Choroid plexus epithelial cell (primary cell): ENCODE data around the gene DHX34.
A peak's percentile ranks its signal among the peaks of the same experiment; 100 is the strongest.

Source experiments
- DNase-seq: peaks from one replicate; pipeline ENCODE4 v3.0.0-alpha.2; 2010; ENCODE audit warnings: low read depth
- H3K4me3 ChIP-seq: 2 replicates; pipeline ENCODE4 v1.5.1; 2011; ENCODE audit warnings: low read depth, mild to moderate bottlenecking, control low read depth, low read length, moderate library complexity
- TF ChIP-seq, protein P1 (sequence below): conservative IDR thresholded peaks from 2 replicates; pipeline ENCODE4 v1.5.1; 2011; ENCODE audit warnings: low read depth, mild to moderate bottlenecking, control low read depth, inconsistent platforms, low read length, moderate library complexity

DHX34 gene

DNA sequence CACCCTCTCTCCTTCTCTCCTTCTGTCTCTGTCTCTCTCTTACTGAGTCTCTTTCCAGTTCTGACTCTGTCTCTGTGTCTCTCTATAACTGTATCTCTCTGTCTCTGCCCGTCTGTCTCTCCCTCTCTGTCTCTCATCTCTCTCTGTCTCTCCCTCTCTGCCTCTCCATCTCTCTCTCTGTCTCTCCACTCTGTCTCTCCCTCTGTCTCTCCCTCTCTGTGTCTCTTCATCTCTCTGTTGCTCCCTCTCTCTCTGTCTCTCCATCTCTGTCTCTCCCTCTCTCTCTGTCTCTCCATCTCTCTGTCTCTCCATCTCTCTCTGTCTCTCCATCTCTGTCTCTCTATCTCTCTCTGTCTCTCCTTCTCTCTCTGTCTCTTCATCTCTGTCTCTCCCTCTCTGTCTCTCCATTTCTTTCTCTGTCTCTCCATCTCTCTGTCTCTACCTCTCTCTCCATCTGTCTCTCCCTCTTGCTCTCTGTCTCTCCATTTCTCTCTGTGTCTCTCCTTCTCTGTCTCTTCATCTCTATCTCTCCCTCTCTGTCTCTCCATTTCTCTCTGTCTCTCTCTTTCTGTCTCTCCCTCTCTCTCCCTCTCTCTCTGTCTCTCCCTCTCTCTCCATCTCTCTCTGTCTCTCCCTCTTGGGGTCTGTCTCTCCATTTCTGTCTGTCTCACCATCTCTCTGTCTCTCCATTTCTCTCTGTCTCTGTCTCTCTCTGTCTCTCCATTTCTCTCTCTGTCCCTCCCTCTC lies 73.5 kb downstream of the DHX34 start:
- TF ChIP-seq, protein P1, sequence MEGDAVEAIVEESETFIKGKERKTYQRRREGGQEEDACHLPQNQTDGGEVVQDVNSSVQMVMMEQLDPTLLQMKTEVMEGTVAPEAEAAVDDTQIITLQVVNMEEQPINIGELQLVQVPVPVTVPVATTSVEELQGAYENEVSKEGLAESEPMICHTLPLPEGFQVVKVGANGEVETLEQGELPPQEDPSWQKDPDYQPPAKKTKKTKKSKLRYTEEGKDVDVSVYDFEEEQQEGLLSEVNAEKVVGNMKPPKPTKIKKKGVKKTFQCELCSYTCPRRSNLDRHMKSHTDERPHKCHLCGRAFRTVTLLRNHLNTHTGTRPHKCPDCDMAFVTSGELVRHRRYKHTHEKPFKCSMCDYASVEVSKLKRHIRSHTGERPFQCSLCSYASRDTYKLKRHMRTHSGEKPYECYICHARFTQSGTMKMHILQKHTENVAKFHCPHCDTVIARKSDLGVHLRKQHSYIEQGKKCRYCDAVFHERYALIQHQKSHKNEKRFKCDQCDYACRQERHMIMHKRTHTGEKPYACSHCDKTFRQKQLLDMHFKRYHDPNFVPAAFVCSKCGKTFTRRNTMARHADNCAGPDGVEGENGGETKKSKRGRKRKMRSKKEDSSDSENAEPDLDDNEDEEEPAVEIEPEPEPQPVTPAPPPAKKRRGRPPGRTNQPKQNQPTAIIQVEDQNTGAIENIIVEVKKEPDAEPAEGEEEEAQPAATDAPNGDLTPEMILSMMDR: no peak
- no peak overlapping the region for H3K4me3 ChIP-seq
- DNase-seq: no peak

DNA sequence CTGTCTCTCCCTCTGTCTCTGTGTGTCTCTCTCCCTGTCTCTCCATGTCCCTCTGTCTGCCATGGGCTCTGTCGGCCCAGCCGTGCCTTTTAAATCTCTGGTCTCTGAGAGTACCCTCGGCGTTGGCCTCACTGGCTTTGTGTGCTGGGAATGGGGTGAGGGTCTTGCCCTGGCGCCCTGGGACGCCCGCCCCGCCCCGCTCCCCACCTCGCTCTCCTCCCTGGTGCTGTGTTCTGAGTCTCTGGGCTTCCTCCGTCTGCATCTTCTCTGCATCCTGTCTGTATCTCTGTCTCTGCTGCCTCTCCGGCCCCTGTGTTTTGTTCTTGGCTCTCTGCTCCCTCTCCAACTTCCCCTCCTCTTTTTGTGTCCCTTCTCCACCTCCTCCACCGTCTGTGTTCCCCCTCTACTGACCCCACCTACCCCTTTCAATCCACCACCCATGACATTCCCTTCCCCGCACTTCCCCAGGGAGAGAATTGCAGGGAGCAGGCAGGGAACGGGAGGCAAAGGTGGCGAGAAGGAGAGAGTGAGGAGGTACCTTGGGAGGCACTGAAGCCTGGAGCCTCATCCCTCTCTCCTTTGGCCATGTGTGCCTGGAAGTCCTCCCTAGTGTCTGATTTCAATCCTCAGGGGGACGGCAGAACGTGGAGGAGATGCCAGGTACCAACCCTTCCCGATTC lies 74.2 kb downstream of the DHX34 start:
- no peak overlapping the region for H3K4me3 ChIP-seq
- TF ChIP-seq, protein P1: no peak

DNA sequence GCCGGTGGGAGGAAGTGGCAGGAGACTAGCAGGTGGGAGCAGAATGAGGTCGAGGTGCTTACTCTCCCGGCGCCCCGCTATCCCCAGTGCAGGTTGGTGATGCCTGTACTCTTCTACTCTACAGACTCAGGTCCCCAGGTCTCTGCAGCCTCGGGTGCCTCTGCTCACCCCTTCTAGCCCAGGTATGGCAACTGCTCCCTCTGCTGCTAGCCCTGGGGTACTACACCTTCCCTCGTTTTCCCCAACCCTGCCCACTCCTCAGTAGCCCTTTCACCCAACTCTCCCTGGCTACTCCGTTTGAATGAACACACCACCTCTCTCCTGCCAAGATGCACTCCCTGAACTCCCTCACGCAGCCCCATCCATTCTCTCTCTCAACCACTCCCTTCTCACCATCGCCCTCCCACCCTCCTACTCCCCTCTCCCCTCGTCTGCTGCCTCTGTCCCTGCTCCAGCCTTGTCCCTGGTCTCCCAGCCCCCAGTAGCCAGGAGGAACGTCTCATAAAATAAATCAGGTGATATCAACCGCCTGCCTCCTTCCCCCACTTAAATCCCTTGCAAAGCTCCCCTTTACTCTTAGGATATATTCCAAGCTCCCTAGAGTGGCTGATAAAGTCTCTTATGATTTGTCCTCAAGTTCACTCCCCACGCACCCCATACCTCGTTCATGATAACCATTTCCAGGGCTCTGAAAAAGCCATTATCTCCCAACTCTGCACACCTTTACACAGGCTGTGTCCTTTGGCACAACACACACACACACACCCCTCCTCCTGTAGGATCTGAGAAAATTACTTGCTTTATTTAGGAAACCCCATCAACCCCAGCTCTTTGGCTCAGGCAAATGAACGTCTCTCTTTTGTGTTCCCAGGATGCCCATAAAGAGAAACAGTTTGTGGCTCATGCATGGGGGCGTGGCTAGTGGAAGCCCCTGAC lies 78.4 kb downstream of the DHX34 start:
- TF ChIP-seq, protein P1: peak; percentile 90
- H3K4me3 ChIP-seq: peak overlapping the region; percentile 6
- peak; percentile 62 for DNase-seq

More for the DNA sequence above, 74.2 kb downstream of the DHX34 start:
- no peak for DNase-seq

DNA sequence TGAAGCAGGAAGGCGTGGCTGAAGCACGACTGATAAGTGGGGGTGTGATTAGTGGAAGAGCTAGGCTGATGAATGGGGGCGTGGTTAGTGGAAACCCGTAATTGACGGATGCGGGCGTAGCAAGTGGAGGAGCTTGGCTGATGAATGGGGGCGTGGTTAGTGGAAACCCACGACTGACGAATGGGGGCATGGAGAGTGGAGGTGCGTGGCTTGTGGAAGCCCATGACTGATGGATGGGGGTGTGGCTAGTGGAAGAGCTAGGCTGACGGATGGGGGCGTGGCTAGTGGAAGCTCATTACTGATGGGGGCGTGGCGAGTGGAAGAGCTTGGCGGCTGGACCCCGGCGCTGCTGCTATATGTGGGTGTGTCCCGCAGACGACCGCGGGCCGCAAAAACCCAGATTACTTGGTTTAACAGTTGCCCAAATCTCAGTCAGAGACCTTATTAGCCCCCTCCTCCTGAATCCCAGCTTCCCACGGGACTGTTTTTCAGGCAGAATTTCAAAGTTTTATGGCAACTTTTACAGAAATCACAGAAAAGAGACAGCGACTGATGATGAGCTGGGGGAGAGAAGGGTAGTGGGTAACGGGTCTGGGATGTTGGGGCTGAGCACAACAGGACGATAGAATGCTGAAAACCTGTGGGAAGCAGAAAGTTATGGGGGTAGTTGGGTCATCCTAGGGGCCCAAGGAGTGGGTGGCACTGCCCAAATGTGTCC lies 79.2 kb downstream of the DHX34 start:
- TF ChIP-seq, protein P1: no peak
- peak; percentile 97 for DNase-seq
- peak overlapping the region; percentile 11 for H3K4me3 ChIP-seq

DNA sequence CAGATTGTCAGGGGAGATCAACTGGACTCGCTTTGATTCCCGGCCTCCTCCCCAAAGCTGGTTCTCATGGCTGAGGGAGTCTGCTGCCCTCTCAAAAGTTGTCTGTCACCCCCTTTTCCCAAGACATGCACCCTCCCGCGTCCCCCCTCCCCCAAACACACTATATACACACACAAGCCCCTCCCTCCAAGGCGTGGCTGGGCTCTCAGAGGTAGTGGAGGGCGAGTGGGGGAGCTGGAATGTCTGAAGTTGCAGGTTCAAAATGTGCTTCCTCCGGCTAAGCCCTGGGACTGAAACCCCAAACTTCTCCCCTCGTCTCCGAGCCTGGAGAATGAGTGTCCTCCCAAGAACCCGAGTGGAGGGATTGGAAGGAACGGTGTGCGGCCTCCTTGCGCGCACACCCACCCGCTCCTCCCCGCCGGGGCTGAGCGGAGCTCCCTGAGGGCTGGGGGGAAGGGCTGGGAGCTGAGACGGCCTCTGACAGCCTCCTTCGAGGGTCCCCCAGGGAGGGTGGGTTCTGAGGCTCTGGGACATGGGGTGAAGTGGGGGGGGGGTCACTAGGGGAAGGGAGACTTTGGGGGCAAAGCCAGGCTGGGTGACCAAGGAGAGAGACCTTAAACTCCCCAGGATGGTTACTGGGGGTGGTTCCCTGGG lies 80.2 kb downstream of the DHX34 start:
- H3K4me3 ChIP-seq: no peak overlapping the region
- TF ChIP-seq, protein P1: no peak
- no peak for DNase-seq
